ENCODE measurements around the gene SLC13A2. TPM values are rescaled to one million over a fixed set of nuclear protein-coding genes. Genes with fewer than 3 reads are reported as not detected.

The SLC13A2 gene
- total and polyA plus RNA-seq, 2 experiments from 2014 or later = not detected

DNA sequence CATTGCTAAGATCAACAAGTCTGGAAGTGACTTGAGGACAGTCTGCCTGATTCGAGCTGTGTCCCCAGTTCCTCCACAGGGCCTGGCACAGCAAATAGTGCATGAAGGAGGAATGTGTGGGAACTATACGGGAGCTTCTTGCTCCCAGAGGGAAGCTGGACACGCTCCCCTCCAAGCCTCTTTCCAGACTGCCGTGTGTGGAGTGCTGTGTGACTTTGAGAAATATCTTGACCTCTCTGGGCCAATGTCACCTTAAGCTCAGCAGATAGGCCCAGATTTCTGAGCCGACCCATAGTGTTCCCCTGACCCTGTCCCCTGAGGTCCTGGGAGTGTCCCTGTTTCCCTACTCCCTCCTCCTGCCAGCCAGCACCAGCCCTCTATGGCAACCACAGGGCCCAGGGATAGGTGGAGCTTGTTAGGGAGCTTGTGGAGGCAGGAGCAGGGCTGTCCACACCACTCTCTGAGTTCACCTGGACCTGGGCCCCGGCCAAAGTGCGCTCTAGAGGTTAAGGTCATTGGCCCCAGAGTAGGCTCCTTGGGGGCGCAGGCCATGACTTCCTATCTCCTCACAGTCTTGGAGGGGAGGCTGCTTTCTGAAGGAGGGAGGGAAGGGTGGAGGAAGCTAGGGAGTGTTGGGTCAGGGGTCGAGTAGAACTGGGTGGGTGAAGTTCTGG, 26.4 kb downstream of the SLC13A2 start (continued):
- TF ChIP-seq ZNF462 (CRISPR knock-in tag; IDR thresholded peaks at IDR 0.05) = no peak
- no peak for TF ChIP-seq EZH2 (IDR thresholded peaks at IDR 0.05; ENCODE audit: low read depth, unreplicated experiment)
- no peak for TF ChIP-seq CREB1 (CRISPR knock-in tag; IDR thresholded peaks at IDR 0.05; ENCODE audit: low read depth)
- no peak for TF ChIP-seq STAT1 (IDR thresholded peaks at IDR 0.05; ENCODE audit: unreplicated experiment)
- TF ChIP-seq ZNF331 (CRISPR knock-in tag; IDR thresholded peaks at IDR 0.05; ENCODE audit: low read depth) = no peak
- no peak for TF ChIP-seq JUNB (IDR thresholded peaks at IDR 0.05; ENCODE audit: unreplicated experiment)
- no peak for TF ChIP-seq ZNF114 (CRISPR knock-in tag; IDR thresholded peaks at IDR 0.05)
- TF ChIP-seq, protein P1, sequence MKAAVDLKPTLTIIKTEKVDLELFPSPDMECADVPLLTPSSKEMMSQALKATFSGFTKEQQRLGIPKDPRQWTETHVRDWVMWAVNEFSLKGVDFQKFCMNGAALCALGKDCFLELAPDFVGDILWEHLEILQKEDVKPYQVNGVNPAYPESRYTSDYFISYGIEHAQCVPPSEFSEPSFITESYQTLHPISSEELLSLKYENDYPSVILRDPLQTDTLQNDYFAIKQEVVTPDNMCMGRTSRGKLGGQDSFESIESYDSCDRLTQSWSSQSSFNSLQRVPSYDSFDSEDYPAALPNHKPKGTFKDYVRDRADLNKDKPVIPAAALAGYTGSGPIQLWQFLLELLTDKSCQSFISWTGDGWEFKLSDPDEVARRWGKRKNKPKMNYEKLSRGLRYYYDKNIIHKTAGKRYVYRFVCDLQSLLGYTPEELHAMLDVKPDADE (IDR thresholded peaks at IDR 0.05) = no peak
- no peak for TF ChIP-seq POLR2AphosphoS5 (IDR thresholded peaks at IDR 0.05; ENCODE audit: low read depth)
- TF ChIP-seq NANOG (IDR thresholded peaks at IDR 0.05; ENCODE audit: borderline replicate concordance) = no peak
- no peak for TF ChIP-seq REST (IDR thresholded peaks at IDR 0.05; ENCODE audit: unreplicated experiment)

Data from GM23338 (cell line).